ENCODE results near the gene CHD1.

The CHD1 gene

DNA sequence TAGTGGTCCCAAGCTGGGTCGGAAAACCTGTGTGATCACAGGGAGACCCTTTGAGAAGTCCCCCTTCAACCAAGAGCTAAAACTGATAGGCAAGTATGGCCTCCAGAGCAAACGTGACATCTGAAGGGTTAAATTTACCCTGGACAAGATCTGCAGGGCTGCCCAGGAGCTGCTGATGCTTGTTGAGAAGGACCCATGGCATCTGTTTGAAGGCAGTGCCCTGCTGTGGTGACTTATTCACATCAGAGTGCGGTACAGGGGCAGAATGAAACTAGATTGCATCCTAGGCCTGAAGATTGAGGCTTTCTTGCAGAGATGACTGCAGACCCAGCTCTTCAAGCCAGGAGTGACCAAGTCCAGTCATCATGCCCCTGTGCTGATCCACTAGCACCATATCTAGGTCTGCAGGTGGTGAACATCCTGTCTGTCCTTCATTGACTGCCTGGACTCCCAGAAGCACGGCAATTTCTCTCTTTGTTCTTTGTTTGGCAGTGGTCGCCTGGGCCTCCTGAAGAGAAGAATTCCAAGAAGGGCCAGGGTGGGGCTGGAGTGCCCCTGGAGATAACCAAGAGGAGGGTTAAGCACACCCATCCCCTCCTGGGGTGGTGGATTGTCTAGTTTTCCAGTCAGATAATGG, 25.7 kb upstream of the CHD1 start:
- H3K4me3 Mint-ChIP-seq: no peak overlapping the region
- no peaks in the 10 kb centered on the region for H3K9me3 Mint-ChIP-seq
- ATAC-seq: no peak
- DNase-seq: no peak
- no peaks in the 10 kb centered on the region for H3K27me3 Mint-ChIP-seq
- no peaks in the 10 kb centered on the region for H3K4me1 Mint-ChIP-seq
- H3K27ac Mint-ChIP-seq: no peak overlapping the region

DNA sequence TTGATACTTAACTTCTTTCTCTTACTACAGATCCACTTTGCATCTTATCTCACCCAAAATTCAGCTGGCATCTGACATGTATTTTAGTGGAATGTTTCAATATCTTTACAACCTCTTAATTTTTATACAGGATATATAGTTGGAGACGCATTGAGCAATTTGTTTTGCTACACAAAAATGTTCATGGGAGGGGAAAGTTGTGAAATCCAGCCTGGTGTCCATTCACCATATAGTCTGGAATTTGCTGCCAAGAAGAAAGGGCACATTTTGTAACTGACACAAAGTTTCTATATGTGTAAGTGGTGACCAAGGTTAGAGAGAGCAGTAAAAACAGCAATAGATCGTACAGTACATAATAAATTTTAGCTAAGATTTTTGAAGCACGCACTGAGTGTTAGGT, 14.0 kb upstream of the CHD1 start:
- Mint-ChIP-seq H3K9me3 (no peaks in the 10 kb centered on the region), H3K27ac (no peak overlapping the region), H3K4me3 (no peak overlapping the region), H3K4me1 (peaks cover 42% of the 10 kb centered on the region), H3K27me3 (no peaks in the 10 kb centered on the region)
- no peak for DNase-seq
- no peak for ATAC-seq

DNA sequence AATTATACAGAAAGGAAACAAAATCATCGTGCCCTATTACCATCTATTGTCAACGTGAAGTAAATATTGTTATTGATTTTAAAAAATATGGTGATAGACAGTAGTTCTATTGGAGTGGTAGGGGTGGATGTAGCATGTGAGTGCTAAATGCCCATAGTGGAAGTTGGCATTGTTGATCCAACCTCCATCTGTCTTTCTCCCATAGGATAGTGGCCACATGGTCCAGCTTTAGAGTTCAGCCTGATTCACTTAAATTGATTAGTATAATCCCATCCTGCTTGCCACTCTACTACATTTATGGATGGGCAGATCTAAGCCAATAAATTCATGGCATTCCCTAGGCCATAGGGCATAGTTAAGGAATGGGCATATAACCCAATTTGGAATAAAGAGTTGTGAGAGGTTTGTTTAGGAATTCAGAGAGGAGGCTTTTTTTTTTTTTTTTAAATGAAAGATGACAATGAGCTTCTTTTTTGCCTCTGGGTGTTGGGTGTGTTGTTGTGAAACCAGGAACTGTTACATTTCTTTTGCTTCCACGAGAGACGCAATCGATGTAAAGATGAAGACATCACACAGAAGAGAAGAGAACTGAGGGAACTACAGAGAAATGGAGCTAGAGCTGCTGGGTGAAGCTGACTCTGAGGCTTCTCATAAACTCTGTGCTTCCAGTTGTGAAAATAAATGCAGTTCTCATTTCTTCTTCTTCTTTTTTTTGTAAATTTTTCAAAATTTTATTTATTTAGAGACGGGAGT, 12.5 kb upstream of the CHD1 start:
- ATAC-seq: no peak
- DNase-seq: no peak
- no peaks in the 10 kb centered on the region for H3K9me3 Mint-ChIP-seq
- H3K27ac Mint-ChIP-seq: no peak overlapping the region
- no peaks in the 10 kb centered on the region for H3K27me3 Mint-ChIP-seq
- peaks cover 49% of the 10 kb centered on the region for H3K4me1 Mint-ChIP-seq
- no peak overlapping the region for H3K4me3 Mint-ChIP-seq

DNA sequence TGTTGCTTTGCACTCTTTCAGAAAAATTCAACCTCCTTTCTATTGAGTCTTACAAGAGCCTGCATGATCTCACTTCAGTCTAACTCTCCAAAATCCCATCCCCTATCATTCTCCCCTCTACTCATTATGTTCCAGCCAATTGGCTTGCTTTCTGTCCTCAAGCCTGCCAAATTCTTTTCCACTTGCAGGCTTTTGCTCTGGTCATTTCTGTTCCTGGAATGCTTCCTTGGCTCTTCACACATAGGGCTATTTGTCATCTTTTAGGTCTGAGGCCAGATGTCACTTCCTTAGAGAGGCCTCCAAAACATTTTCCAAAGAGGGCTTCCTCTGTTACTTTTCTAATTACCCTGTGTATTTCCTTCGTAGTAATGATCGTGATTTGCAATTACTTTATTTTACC, 11.8 kb upstream of the CHD1 start:
- Mint-ChIP-seq H3K27ac (peak overlapping the region; percentile 1 to 81), H3K9me3 (no peaks in the 10 kb centered on the region), H3K4me3 (peak overlapping the region in 1 of 2 donors; percentile 14), H3K4me1 (peaks cover 53% of the 10 kb centered on the region), H3K27me3 (no peaks in the 10 kb centered on the region)
- no peak for ATAC-seq
- DNase-seq: no peak

DNA sequence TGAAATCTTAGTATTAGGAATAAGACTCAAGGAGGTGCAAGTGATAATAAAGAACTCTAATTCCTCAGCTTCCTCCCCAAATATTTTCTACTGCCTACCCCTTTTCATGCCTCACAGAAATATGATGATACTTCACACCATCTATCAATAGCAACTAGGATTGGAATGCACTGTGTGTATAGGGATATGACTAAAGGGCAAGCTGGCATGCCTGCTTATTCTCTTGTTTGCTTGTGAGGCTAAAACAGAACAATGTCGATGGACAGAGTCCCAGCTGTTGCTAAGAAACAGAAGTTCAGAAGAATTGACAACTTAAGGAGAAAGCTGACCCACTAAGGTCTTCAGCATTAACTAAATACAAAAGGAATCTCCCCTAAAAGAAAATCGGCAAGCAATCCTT, 9.7 kb upstream of the CHD1 start:
- no peak overlapping the region for H3K4me3 Mint-ChIP-seq
- no peak overlapping the region for H3K27ac Mint-ChIP-seq
- H3K4me1 Mint-ChIP-seq: peaks cover 74% of the 10 kb centered on the region
- peaks cover 0 to 5% of the 10 kb centered on the region in 2 donors for H3K9me3 Mint-ChIP-seq
- no peaks in the 10 kb centered on the region for H3K27me3 Mint-ChIP-seq
- DNase-seq (no peak), ATAC-seq (no peak)

DNA sequence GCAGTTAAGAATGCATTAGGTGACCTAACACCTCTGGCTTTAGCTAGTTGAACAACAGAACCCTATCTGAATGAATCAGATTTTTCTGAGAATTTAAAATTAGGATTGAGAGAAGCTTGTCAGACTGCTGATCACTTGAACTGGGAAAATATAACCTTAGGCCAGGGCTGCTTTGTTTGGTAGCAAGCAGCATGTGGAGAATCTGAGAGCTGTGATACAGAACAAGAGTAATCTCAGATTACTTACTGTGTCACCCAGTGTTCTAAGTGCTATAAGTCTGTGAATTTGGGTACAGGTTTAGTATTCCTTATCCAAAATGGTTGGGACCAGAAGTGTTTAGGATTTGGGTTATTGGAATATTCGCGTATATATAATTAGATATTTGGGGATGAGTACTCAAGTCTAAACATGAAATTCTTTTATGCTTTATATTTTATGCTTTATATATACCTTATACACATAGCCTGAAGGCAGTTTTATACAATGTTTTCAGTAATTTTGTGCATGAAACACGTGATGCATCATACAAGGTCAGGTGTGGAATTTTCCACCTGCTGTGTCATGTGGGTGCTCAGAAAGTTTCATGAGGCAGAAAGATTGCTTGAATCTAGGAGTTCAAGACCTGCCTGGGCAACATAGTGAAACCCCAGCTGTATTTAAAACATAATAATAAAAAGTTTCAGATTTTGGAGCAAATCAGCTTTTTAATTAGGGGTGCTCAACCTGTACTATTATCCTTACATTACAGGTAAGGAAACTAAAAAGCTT, 8.3 kb upstream of the CHD1 start:
- Mint-ChIP-seq H3K27me3 (no peaks in the 10 kb centered on the region), H3K9me3 (peaks cover 0 to 5% of the 10 kb centered on the region in 2 donors), H3K4me3 (no peak overlapping the region), H3K4me1 (peaks cover 80% of the 10 kb centered on the region), H3K27ac (no peak overlapping the region)
- DNase-seq (no peak), ATAC-seq (no peak)

DNA sequence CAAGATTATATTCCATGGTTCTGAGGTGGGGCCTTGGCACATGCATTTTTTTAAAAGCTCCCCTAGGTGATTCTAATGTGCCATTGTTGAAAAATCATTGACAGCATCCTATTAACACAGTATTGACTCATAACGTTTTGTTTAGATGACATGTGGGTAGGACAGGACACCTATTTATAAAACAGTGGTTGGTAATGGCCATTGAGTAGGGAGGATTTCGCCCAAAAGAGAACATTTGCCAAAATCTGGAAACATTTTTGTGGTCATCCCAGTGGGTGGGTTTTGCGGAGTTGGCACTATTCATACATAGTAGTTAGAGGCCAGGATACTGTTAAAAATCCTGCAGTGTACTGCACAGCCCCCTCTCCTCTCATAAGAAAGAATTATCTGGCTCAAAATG, 6.4 kb upstream of the CHD1 start:
- H3K4me1 Mint-ChIP-seq: peaks cover 81% of the 10 kb centered on the region

DNA sequence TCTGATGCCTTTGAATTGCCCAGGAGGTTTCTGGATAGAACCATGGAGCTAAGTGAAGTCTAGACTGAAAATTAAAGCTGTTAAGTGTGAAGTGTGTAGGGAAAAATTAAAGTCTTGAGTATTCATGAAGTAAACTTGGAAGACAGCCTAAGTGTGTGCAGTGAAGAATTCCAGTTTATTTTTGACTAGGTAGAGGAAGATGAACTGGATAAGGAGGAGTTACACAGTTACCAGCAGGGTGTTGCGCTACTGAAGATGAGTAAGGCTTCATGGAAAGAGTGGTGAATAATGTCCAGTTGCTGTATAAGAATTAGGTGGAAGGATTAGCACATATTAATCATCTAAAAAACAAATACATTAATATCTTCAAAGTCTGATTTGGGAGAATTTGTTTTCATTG, 5.7 kb upstream of the CHD1 start:
- no peaks in the 10 kb centered on the region for H3K27me3 Mint-ChIP-seq
- peak overlapping the region; percentile 69 to 85 for H3K27ac Mint-ChIP-seq
- no peak for DNase-seq
- peaks cover 77% of the 10 kb centered on the region for H3K4me1 Mint-ChIP-seq
- peaks cover 0 to 5% of the 10 kb centered on the region in 2 donors for H3K9me3 Mint-ChIP-seq
- ATAC-seq: no peak
- H3K4me3 Mint-ChIP-seq: no peak overlapping the region

More for the DNA sequence above, 6.4 kb upstream of the CHD1 start:
- DNase-seq (no peak), ATAC-seq (no peak)
- H3K9me3 Mint-ChIP-seq: peaks cover 0 to 5% of the 10 kb centered on the region in 2 donors
- H3K4me3 Mint-ChIP-seq: no peak overlapping the region
- no peaks in the 10 kb centered on the region for H3K27me3 Mint-ChIP-seq
- peak overlapping the region in 1 of 2 donors; percentile 69 for H3K27ac Mint-ChIP-seq

DNA sequence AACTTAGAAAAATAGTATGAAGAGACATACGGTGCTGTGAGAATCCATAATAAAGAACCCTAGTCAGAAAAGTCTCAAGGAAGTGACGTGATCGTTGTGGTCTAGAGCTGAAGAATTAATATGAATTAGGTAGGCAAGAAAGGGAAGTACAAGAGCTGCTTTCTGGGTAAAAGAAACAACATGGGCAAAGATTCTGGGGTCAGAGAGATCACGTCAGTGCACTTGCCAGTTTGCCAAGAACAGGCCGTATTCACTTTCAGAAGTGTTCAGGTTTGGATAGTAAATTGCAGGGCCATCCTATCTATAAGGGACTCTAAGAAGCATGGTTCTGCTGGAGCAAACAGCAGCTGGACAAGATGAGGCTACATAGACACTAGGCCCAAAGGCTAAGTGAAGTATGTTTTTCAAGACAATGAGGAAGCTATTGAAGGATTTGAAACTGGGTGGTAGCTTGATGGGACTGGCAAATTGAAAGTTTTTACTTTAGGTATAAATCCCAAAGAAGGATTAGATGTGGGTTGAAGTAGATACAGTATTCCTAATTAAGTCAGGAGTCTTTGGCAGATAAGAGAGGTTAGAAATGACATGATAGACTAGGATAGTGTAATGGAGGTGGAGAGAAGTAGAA, 4.8 kb upstream of the CHD1 start:
- peak overlapping the region; percentile 85 to 95 for H3K27ac Mint-ChIP-seq
- H3K4me1 Mint-ChIP-seq: peaks cover 69% of the 10 kb centered on the region
- H3K9me3 Mint-ChIP-seq: peaks cover 0 to 5% of the 10 kb centered on the region in 2 donors
- H3K27me3 Mint-ChIP-seq: no peaks in the 10 kb centered on the region
- peak; percentile 20 to 35 for DNase-seq
- ATAC-seq: peak; percentile 2
- H3K4me3 Mint-ChIP-seq: peak overlapping the region; percentile 35 to 69

DNA sequence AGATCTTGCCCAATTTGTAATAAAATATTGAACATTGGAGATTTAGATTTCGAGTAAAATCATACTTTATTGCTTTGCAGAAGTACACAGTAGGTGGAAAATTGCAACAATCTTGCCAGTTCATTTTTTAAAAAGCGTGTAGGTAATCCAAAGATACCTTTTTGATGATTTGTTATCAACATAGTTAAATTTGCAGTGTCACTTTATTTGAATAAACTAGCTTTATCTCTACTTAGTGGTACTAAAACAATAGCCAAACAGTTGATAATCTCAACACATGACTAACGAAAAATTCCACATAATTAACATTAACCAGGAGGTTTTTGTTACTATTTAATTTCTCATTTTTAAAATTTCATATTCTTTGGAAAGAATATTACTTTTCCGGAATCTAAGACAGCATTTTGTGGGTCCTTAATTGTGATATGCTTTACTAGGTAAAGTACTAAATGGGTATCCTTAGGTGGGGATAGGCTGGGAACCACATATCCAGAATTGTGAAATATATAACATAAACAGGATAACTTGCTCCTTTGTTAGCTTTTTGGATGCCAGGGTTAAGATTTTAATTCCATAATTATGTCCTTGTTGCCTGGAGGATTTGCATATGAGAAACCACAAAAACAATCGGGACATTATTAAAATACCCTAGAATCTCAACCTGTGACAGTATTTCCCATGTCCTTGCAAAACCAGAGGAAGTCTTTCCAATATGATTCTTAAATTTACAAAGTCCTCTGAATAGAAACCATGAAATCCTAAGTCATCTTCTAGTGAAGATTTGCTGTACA, 2.4 kb upstream of the CHD1 start:
- Mint-ChIP-seq H3K9me3 (peaks cover 0 to 5% of the 10 kb centered on the region in 2 donors), H3K4me1 (peaks cover 54% of the 10 kb centered on the region), H3K27me3 (no peaks in the 10 kb centered on the region), H3K4me3 (peak overlapping the region; percentile 13 to 92), H3K27ac (no peak overlapping the region)
- ATAC-seq (no peak), DNase-seq (no peak)

DNA sequence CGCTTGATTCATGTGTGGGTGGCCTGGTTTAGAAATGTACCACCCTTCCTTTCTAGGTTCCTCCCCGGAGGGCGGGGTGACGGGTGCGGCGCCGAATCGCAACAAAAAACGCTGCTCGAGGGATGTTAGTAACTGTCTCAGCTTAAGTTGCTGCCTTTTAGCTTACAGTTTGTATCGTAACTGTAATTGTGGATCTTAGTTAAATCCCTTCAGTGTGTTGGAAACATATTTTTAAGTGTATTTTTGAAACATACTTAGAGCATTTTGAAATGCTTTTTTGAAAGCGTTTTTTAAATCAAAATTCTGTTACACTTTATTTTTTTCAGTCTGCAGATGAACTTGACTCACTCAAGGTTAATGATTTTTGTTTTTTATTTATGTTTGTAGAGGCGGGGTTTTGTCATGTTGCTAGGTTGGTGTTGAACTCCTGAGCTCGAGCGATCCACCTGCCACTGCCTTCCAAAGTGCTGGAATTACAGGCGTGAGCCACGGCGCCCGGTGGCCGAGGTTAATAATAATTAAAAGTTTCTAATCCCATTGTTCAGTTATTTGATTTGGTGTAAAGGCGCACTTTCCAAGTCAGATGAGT, 997 bp upstream of the CHD1 start:
- Mint-ChIP-seq H3K27me3 (no peaks in the 10 kb centered on the region), H3K4me1 (peaks cover 42% of the 10 kb centered on the region), H3K27ac (peak overlapping the region; percentile 99), H3K4me3 (peak overlapping the region; percentile 85 to 92), H3K9me3 (peaks cover 0 to 5% of the 10 kb centered on the region in 2 donors)
- DNase-seq: no peak
- no peak for ATAC-seq

DNA sequence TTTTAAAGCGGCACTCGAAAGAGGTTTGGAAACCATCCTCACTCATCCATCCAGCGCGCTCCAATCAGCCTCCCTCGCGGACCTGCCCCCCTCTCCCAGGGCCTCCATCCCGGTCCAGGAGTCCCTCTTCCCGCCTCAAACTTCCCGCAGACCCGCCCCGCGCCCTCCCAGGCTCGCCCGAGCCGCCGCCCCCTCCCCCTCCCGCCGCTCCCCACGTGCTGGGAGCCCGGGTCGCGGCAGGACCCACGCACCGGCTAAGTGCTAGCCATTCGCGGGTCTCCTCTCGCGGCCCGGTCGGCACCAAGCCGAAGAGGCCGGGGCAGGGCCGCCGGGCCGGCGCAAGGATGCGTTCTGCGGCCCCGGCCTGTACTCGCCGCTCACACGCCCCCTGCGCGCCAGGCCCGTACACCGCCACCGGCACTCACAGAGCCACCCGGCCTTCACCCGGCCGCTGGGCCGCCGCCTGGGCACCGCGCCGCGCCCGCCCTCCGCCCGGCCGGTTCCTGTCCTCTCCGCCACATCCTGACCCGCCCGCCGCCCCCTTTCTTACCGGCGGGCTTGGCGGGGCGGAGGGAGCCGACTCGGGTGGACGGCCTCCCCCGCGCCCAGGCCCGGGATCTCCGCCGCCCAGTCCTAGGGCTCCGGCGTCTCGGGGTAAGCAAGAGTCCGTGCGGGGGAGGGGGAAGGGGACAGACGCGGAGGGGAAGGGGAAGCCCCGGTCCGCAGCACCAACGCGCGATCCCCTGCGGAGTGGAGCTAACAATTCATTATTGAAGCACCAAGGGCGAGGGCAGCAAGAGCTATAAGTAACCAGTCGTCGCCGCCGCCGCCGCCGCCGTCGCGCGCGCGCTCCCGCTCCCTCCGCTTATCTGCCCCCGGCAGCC, 576 bp downstream of the CHD1 start:
- peak overlapping the region; percentile 85 to 98 for H3K4me3 Mint-ChIP-seq
- DNase-seq (no peak), ATAC-seq (peak; percentile 42)
- H3K27me3 Mint-ChIP-seq: no peaks in the 10 kb centered on the region
- H3K9me3 Mint-ChIP-seq: no peaks in the 10 kb centered on the region
- H3K27ac Mint-ChIP-seq: peak overlapping the region; percentile 99
- H3K4me1 Mint-ChIP-seq: peaks cover 34% of the 10 kb centered on the region

DNA sequence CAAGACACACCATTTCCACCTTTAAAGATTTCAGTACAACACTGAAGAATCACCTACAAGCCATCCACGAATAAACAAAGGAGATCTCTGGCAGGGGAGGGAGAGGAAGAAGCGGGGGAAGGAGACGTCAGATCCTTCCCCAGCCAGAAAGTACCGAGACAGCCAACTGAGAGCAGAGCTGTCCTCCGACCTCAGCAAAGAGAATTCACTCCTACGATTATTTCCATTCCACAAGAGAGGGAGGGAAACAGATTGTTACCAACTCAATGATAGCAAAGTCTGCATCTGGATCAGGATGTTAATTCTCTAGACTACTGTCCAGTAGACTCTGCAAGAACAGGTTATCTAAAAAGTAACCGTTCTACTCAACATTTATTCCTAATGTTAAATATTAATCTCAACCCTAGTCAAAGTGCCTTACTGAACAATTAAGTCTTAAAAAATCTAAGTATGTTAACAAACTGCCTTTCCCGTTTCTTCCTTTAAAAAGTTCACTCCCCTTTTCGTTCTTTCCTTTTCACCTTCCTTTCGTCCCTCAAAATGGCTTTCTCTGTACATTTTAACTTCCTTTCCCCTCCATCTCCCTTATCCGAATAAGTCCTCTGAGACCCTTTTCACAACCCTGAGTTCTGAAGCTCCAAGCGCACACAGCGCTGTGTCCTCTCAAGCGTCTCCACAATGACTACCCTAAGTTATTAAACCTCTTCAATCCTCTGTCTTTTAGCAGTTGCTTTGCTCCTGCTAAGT, 1.4 kb downstream of the CHD1 start:
- Mint-ChIP-seq H3K27me3 (no peaks in the 10 kb centered on the region), H3K27ac (peak overlapping the region; percentile 89 to 95), H3K9me3 (no peaks in the 10 kb centered on the region), H3K4me3 (peak overlapping the region; percentile 85 to 98), H3K4me1 (peaks cover 33% of the 10 kb centered on the region)
- ATAC-seq: no peak
- DNase-seq: peak; percentile 19 to 61

Data from stimulated activated naive CD8-positive, alpha-beta T cell treated with anti-CD3 and anti-CD28 coated beads, Interleukin-15, amount 100 ng/mL, for 72 hours (primary cell).